Spleen (tissue), 11 donors: ENCODE data around the gene HLCS. TPM values are rescaled to one million over a fixed set of nuclear protein-coding genes. Genes with fewer than 3 reads are reported as not detected.
A peak's percentile ranks its signal among the peaks of the same experiment; 100 is the strongest.

Source experiments
- DNase-seq: peaks from one replicate; pipeline ENCODE4 v3.0.0-alpha.2; 2020
- H3K27ac ChIP-seq, 8 donors: fragments of 200-600 bp; sonication (generic) in 7 of 8; 1 replicate in 4 of 8; 2 replicates in 4 of 8; pipeline versions ENCODE4 v1.5.0 to v1.8.0; 2016 to 2021; ENCODE audit warnings: inconsistent platforms in 4 of 8, mild to moderate bottlenecking in 4 of 8, moderate library complexity in 1 of 8
- H3K27me3 ChIP-seq, 7 donors: fragments of 200-600 bp; sonication (generic) in 6 of 7; replicated peaks in 1 of 7; 1 replicate in 4 of 7; 2 replicates in 3 of 7; pipeline versions ENCODE4 v1.5.0 to v1.8.0; 2016 to 2021; ENCODE audit warnings: inconsistent platforms in 3 of 7, mild to moderate bottlenecking in 1 of 7
- H3K36me3 ChIP-seq, 6 donors: fragments of 200-600 bp; sonication (generic) in 5 of 6; 1 replicate in 4 of 6; 2 replicates in 2 of 6; pipeline versions ENCODE4 v1.5.0 to v1.8.0; 2016 to 2021; ENCODE audit warnings: inconsistent platforms in 2 of 6
- H3K4me1 ChIP-seq, 6 donors: fragments of 200-600 bp; sonication (generic) in 5 of 6; 1 replicate in 3 of 6; 2 replicates in 3 of 6; pipeline versions ENCODE4 v1.5.0 to v1.8.0; 2016 to 2021; ENCODE audit warnings: inconsistent platforms in 3 of 6
- H3K4me3 ChIP-seq, 8 donors: fragments of 200-600 bp; sonication (generic) in 7 of 8; 1 replicate in 4 of 8; 2 replicates in 4 of 8; pipeline versions ENCODE4 v1.5.0 to v1.8.0; 2016 to 2021; ENCODE audit warnings: inconsistent platforms in 4 of 8, mild to moderate bottlenecking in 4 of 8, moderate library complexity in 2 of 8
- H3K9me3 ChIP-seq, 8 donors: fragments of 200-600 bp; sonication (generic) in 7 of 8; 1 replicate in 4 of 8; 2 replicates in 4 of 8; pipeline versions ENCODE4 v1.5.0 to v1.8.0; 2016 to 2021; ENCODE audit warnings: inconsistent platforms in 4 of 8
- CTCF ChIP-seq, 11 experiments: fragments of 200-600 bp in 7 of 11; fragments of 450-650 bp in 4 of 11; sonication (generic) in 4 of 11; IDR thresholded peaks in 8 of 11; conservative IDR thresholded peaks in 3 of 11; 1 replicate in 7 of 11; 2 replicates in 4 of 11; pipeline versions ENCODE4 v1.4.0 to v1.8.0; 2016 to 2021; ENCODE audit warnings: antibody characterized with exemption in 11 of 11, inconsistent platforms in 4 of 11, mild to moderate bottlenecking in 1 of 11
- POLR2A ChIP-seq, 3 donors: fragments of 450-650 bp; IDR thresholded peaks; one replicate each; pipeline ENCODE4 v1.5.1; 2017; ENCODE audit warnings: antibody characterized with exemption in 3 of 3, mild to moderate bottlenecking in 1 of 3
- POLR2AphosphoS5 ChIP-seq, 3 donors: sonication (generic); formaldehyde crosslinking; IDR thresholded peaks; one replicate each; pipeline ENCODE4 v1.5.1; 2017; ENCODE audit warnings: antibody characterized with exemption in 3 of 3
- WGBS, 5 donors: extraction: QIAGEN DNeasy Blood & Tissue Kit in 3 of 5; methylation state at CpG; one replicate each; pipeline versions ENCODE4 v1.1.5 to v1.1.7; 2013 to 2018; 5-methylcytosine and 5-hydroxymethylcytosine counted together
- intact Hi-C: fragments of 100-400 bp; cut with DNase I; formaldehyde crosslinking; loops from one replicate; pipeline ENCODE4 v1.15.0; 2023; ENCODE audit warnings: low total_unique reads
- polyA plus RNA-seq, 3 donors: library from polyadenylated mRNA; stranded (reverse); fragments of 200-250 nt; gene quantifications; one replicate each; pipeline ENCODE4 v1.2.1, GENCODE V29; 2013
- total RNA-seq, 7 donors: library from RNA; depleted of rRNA in 3 of 7; stranded (reverse); fragments of >200 nt in 3 of 7; fragmentation: NEBNext Ultra II Directional in 4 of 7; extraction: Animal tissue kit (Norgen Biotek cat#: 25700) in 4 of 7; gene quantifications; one replicate each; pipeline versions ENCODE4 v1.1.0 to v1.2.1, GENCODE V29; 2016 to 2021
- donor health status: healthy with polysubstance abuse.
- donor health status: DM: no; HTN: no; CAD: no; lungs with moderate emphysema.
- donor health status: DM: no; HTN: no; CAD: no.
- donor health status: Bipolar disorder and iron deficiency.
- donor health status: healthy.
- donor health status: DM: no; HTN: no; CAD: no.
- donor health status: DM: yes; HTN: yes; CAD: no.

Gene HLCS
- total and polyA plus RNA-seq, 10 donors: 1.7 to 22.8 (median 16.3) TPM

DNA sequence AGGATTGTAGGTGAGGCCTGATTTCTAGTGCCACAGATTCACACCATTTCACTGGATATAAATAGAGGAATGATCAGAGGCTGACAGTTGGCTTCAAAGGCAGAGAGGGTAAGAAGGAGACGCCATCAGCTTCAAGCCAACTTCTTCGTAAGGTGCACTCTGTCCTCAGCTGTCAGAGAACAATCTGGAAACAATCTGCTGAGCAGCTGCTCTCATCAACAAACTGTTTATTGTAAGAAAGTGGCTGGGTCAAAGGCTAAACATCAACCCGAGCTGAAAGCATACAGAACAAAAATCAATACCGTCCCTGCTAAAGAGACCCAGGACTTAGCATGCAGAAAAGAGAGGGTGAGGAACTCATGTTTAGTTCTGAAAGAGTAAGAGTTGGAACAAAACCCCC is 48.2 kb downstream of the HLCS start:
- WGBS, 5 donors: 82 to 92% (median 83%) methylated on average over 4 of the region's 4 CpGs
- H3K27me3 ChIP-seq: no peaks in the 10 kb centered on the region
- TF ChIP-seq POLR2AphosphoS5 (IDR thresholded peaks at IDR 0.05) (no peak), POLR2A (IDR thresholded peaks at IDR 0.05) (no peak), CTCF (IDR thresholded peaks at IDR 0.05 in 8 of 11, conservative IDR thresholded peaks at IDR 0.05 in 3 of 11) (no peak)
- DNase-seq: no peak
- no peak overlapping the region for H3K4me3 ChIP-seq
- intact Hi-C loops: no loop called here
- H3K4me1 ChIP-seq: no peaks in the 10 kb centered on the region
- H3K27ac ChIP-seq: no peak overlapping the region
- H3K36me3 ChIP-seq: peaks cover 0 to 4% (median 0%) of the 10 kb centered on the region in 6 donors
- H3K9me3 ChIP-seq: no peaks in the 10 kb centered on the region

DNA sequence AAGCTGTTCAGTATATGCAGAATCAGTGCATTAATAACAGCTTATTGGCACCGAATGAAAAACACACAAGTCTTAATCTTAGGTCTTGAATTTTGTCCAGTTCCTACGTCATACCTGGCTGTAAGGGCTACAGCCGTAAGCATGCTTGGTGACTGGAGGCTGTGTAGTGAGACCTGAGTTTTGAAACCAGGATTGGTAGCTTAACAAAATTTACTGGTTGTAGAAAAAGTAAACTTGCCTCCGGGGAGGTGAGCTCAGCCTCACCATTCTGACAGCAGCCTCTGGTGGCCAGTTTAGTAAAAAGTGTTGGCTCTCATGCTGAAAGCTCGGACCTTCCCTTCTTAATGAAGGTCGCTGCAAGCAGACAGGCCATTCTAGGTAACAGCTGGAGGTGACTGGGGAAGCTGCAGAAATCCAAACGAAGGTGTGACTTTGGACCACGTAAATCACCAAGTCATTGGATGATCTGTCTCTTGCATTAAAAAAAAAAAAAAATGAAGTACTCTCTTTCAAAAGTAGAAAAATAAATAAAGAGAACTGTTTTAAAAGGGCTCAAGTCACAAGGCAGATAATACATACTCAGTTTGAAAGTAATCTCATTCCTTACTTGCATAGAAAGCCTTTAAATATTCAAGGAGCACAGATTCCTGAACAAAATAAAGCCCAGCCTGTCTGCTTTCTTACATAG is 48.9 kb downstream of the HLCS start:
- intact Hi-C loops: no loop called here
- no peaks in the 10 kb centered on the region for H3K27me3 ChIP-seq

GRCh38 chr21:36916718-36917117 is 49.8 kb downstream of the HLCS start:
- 69 to 91% (median 78%) methylated on average over 3 of the region's 3 CpGs for WGBS, 5 donors
- Histone ChIP-seq H3K4me1 (no peaks in the 10 kb centered on the region), H3K4me3 (no peak overlapping the region), H3K36me3 (peaks cover 0 to 4% (median 0%) of the 10 kb centered on the region in 6 donors), H3K9me3 (no peaks in the 10 kb centered on the region), H3K27me3 (no peaks in the 10 kb centered on the region), H3K27ac (no peak overlapping the region)
- TF ChIP-seq CTCF (IDR thresholded peaks at IDR 0.05 in 8 of 11, conservative IDR thresholded peaks at IDR 0.05 in 3 of 11) (no peak), POLR2AphosphoS5 (IDR thresholded peaks at IDR 0.05) (no peak), POLR2A (IDR thresholded peaks at IDR 0.05) (no peak)
- intact Hi-C loops: no loop called here
- DNase-seq: no peak

More for the DNA sequence above, 48.9 kb downstream of the HLCS start:
- WGBS, 5 donors: 77 to 83% (median 82%) methylated on average over 8 of the region's 8 CpGs
- no peaks in the 10 kb centered on the region for H3K4me1 ChIP-seq
- no peaks in the 10 kb centered on the region for H3K9me3 ChIP-seq
- no peak overlapping the region for H3K4me3 ChIP-seq
- no peak overlapping the region for H3K27ac ChIP-seq
- TF ChIP-seq CTCF (IDR thresholded peaks at IDR 0.05 in 8 of 11, conservative IDR thresholded peaks at IDR 0.05 in 3 of 11) (peak in 3 of 11 experiments; percentile 5 to 22 (median 7)), POLR2A (IDR thresholded peaks at IDR 0.05) (no peak)
- H3K36me3 ChIP-seq: peaks cover 0 to 4% (median 0%) of the 10 kb centered on the region in 6 donors
- DNase-seq: no peak

DNA sequence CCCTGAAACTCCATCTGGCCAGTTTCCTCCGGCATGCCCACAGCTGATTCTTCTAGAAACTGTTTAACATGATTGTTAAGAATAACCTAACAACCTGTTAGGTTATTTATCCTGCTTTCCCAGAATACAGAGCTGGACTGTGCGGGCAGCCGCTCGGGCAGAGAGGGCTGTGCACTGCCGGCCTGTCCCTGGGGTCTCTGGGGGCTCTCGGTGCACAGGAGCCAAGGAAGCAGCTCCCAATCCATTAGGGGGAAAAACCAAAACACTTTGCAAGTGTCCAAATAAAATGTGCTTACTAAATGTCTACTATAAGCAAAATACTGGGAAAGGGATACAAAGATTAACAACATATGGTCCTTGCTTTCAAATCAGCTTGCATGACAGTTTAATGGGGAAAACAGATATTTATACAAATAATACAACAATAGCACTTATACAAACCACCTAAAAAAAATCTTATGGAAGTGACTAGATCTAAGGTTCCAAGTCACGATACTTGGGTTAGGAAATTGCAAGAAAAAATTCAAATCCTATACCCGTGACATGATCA is 50.7 kb downstream of the HLCS start:
- Histone ChIP-seq H3K36me3 (peaks cover 0 to 4% (median 0%) of the 10 kb centered on the region in 6 donors), H3K27ac (no peak overlapping the region), H3K9me3 (no peaks in the 10 kb centered on the region), H3K4me1 (no peaks in the 10 kb centered on the region), H3K27me3 (no peaks in the 10 kb centered on the region), H3K4me3 (no peak overlapping the region)
- no peak for DNase-seq
- intact Hi-C loops: no loop called here
- TF ChIP-seq CTCF (IDR thresholded peaks at IDR 0.05 in 8 of 11, conservative IDR thresholded peaks at IDR 0.05 in 3 of 11) (no peak), POLR2A (IDR thresholded peaks at IDR 0.05) (no peak), POLR2AphosphoS5 (IDR thresholded peaks at IDR 0.05) (no peak)
- 94 to 99% (median 94%) methylated on average over 8 of the region's 8 CpGs for WGBS, 5 donors
